Neural progenitor cell (in vitro differentiated cells): ENCODE data around the gene HDAC5.

Experiments
- EZH2 ChIP-seq: fragments of 200-600 bp; sonication (generic); IDR thresholded peaks from 2 replicates; pipeline ENCODE4 v1.6.1; 2017; ENCODE audit warnings: antibody characterized with exemption, mild to moderate bottlenecking, moderate library complexity
- EZH2phosphoT487 ChIP-seq: fragments of 200-600 bp; sonication (generic); IDR thresholded peaks from 2 replicates; pipeline ENCODE4 v1.6.1; 2017; ENCODE audit warnings: antibody characterized with exemption
- TF ChIP-seq, protein P1 (sequence below): fragments of 200-600 bp; sonication (generic); IDR thresholded peaks from 2 replicates; pipeline ENCODE4 v1.5.1; 2017; ENCODE audit warnings: antibody characterized with exemption, mild to moderate bottlenecking

DNA sequence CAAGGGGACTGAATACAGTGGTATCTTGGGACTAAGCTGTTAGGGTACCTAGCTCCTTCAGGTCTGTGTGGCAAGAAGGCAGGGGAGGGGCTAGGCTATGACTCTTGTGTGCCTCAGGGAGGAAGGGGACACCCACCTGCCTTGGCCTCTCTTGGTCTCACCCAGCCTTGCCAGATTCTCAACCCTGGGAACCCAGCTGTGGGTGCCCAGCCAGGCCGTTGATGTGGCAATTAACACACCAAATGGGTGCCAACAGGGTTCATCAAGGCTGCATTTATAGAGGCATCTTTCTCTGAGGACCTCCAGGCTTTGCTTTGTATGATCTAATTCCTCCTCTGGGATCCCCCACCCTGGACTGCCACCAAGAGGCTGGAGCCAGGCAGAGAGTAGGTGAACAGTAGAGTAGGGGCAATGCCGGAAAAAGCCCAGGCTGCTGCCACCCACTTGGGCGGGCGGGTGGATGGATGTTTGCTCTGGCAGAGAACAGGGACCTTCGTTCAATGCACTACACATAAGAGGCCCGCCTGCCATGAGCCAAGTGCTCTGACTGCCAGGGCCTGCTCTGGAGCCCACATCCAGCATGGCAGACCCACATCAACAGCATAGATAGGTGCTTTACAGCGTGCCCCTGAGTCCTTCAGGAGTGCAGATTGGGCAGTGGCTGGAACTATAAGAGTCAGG, 43.9 kb upstream of the HDAC5 start:
- TF ChIP-seq EZH2 (no peak), EZH2phosphoT487 (no peak)
- TF ChIP-seq, protein P1, sequence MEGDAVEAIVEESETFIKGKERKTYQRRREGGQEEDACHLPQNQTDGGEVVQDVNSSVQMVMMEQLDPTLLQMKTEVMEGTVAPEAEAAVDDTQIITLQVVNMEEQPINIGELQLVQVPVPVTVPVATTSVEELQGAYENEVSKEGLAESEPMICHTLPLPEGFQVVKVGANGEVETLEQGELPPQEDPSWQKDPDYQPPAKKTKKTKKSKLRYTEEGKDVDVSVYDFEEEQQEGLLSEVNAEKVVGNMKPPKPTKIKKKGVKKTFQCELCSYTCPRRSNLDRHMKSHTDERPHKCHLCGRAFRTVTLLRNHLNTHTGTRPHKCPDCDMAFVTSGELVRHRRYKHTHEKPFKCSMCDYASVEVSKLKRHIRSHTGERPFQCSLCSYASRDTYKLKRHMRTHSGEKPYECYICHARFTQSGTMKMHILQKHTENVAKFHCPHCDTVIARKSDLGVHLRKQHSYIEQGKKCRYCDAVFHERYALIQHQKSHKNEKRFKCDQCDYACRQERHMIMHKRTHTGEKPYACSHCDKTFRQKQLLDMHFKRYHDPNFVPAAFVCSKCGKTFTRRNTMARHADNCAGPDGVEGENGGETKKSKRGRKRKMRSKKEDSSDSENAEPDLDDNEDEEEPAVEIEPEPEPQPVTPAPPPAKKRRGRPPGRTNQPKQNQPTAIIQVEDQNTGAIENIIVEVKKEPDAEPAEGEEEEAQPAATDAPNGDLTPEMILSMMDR: no peak
